ENCODE measurements around the gene LZTS2. TPM values are rescaled to one million over a fixed set of nuclear protein-coding genes. Genes with fewer than 3 reads are reported as not detected.
A peak's percentile ranks its signal among the peaks of the same experiment; 100 is the strongest.

LZTS2 gene
- total RNA-seq, 1 donor = 41.2 TPM

GRCh38 chr10:100978121-100978900 is 21.3 kb upstream of the LZTS2 start:
- DNase-seq (ENCODE audit: low read depth in 2 of 3, low spot score in 2 of 3) = no peak

- DNase-seq (ENCODE audit: low read depth in 2 of 3, low spot score in 2 of 3) = no peak
Measured at GRCh38 chr10:100978901-100979195, 20.8 kb upstream of the LZTS2 start.

GRCh38 chr10:100979791-100980272 is 19.8 kb upstream of the LZTS2 start:
- DNase-seq (ENCODE audit: low read depth in 2 of 3, low spot score in 2 of 3) = no peak

GRCh38 chr10:100980311-100980710 is 19.3 kb upstream of the LZTS2 start:
- DNase-seq (ENCODE audit: low read depth in 2 of 3, low spot score in 2 of 3) = no peak

GRCh38 chr10:100980711-100981110 is 18.9 kb upstream of the LZTS2 start:
- DNase-seq (ENCODE audit: low read depth in 2 of 3, low spot score in 2 of 3) = no peak

- DNase-seq (ENCODE audit: low read depth in 2 of 3, low spot score in 2 of 3) = no peak
Measured at GRCh38 chr10:100981178-100981772, 18.3 kb upstream of the LZTS2 start.

GRCh38 chr10:100982916-100983830 is 16.4 kb upstream of the LZTS2 start:
- DNase-seq (ENCODE audit: low read depth in 2 of 3, low spot score in 2 of 3) = no peak

- no peak for DNase-seq (ENCODE audit: low read depth in 2 of 3, low spot score in 2 of 3)
Measured at GRCh38 chr10:100983868-100984671, 15.5 kb upstream of the LZTS2 start.

GRCh38 chr10:100984672-100985177 is 14.9 kb upstream of the LZTS2 start:
- DNase-seq (ENCODE audit: low read depth in 2 of 3, low spot score in 2 of 3) = no peak

- no peak for DNase-seq (ENCODE audit: low read depth in 2 of 3, low spot score in 2 of 3)
Measured at GRCh38 chr10:100985336-100985735, 14.3 kb upstream of the LZTS2 start.

GRCh38 chr10:100986623-100986951 is 13.0 kb upstream of the LZTS2 start:
- DNase-seq (ENCODE audit: low read depth in 2 of 3, low spot score in 2 of 3) = no peak

- peak; percentile 76 to 84 (median 80) for DNase-seq (ENCODE audit: low read depth in 2 of 3, low spot score in 2 of 3)
Measured at GRCh38 chr10:100986952-100987684, 12.5 kb upstream of the LZTS2 start, which contains the start of the genes MRPL43 and TWNK. TSS of gene MRPL43 (minus strand) at chr10:100987497. CDS start at chr10:100987443, 54 bp downstream. TSS of gene TWNK (plus strand) at chr10:100987543. CDS start at chr10:100988211, 668 bp downstream.

GRCh38 chr10:100987685-100988049 is 11.9 kb upstream of the LZTS2 start:
- DNase-seq (ENCODE audit: low read depth in 2 of 3, low spot score in 2 of 3) = no peak

- no peak for DNase-seq (ENCODE audit: low read depth in 2 of 3, low spot score in 2 of 3)
Measured at GRCh38 chr10:100988166-100988565, 11.4 kb upstream of the LZTS2 start.

- no peak for DNase-seq (ENCODE audit: low read depth in 2 of 3, low spot score in 2 of 3)
Measured at GRCh38 chr10:100989088-100989487, 10.5 kb upstream of the LZTS2 start.

GRCh38 chr10:100993986-100994708 is 5.5 kb upstream of the LZTS2 start:
- DNase-seq (ENCODE audit: low read depth in 2 of 3, low spot score in 2 of 3) = peak in 1 of 3 donors; percentile 16

GRCh38 chr10:100995181-100995580 is 4.4 kb upstream of the LZTS2 start:
- no peak for DNase-seq (ENCODE audit: low read depth in 2 of 3, low spot score in 2 of 3)

GRCh38 chr10:100996678-100997359 is 2.8 kb upstream of the LZTS2 start:
- DNase-seq (ENCODE audit: low read depth in 2 of 3, low spot score in 2 of 3) = no peak
